ENCODE data around the gene CACNA1H.

CACNA1H gene

GRCh38 chr16:1151424-1152122 is 1.3 kb upstream of the CACNA1H start:
- no peak for TF ChIP-seq CTCF (IDR thresholded peaks at IDR 0.05; ENCODE audit: low read depth, low read length, missing control alignments)
- no peak for DNase-seq (ENCODE audit: extremely low read depth, low read depth)
- H3K4me3 ChIP-seq (replicated peaks; ENCODE audit: low read depth, low read length) = no peak overlapping the region

- no peak for TF ChIP-seq CTCF (IDR thresholded peaks at IDR 0.05; ENCODE audit: low read depth, low read length, missing control alignments)
- H3K4me3 ChIP-seq (replicated peaks; ENCODE audit: low read depth, low read length) = no peak overlapping the region; the same call in 1 of the 2 replicates
- no peak for DNase-seq (ENCODE audit: extremely low read depth, low read depth)
These were observed 725 bp upstream of the CACNA1H start for GRCh38 chr16:1152123-1152638.

GRCh38 chr16:1153480-1154160 is 714 bp downstream of the CACNA1H start:
- TF ChIP-seq CTCF (IDR thresholded peaks at IDR 0.05; ENCODE audit: low read depth, low read length, missing control alignments) = no peak
- peak overlapping the region; percentile 21 for H3K4me3 ChIP-seq (replicated peaks; ENCODE audit: low read depth, low read length)
- no peak for DNase-seq (ENCODE audit: extremely low read depth, low read depth)

GRCh38 chr16:1154291-1154886 is 1.5 kb downstream of the CACNA1H start:
- DNase-seq (ENCODE audit: extremely low read depth, low read depth) = no peak
- no peak for TF ChIP-seq CTCF (IDR thresholded peaks at IDR 0.05; ENCODE audit: low read depth, low read length, missing control alignments)
- H3K4me3 ChIP-seq (replicated peaks; ENCODE audit: low read depth, low read length) = peak overlapping the region; percentile 21

GRCh38 chr16:1154887-1155331 is 2.0 kb downstream of the CACNA1H start:
- no peak for TF ChIP-seq CTCF (IDR thresholded peaks at IDR 0.05; ENCODE audit: low read depth, low read length, missing control alignments)
- DNase-seq (ENCODE audit: extremely low read depth, low read depth) = no peak
- no peak overlapping the region for H3K4me3 ChIP-seq (replicated peaks; ENCODE audit: low read depth, low read length)

GRCh38 chr16:1155353-1156054 is 2.6 kb downstream of the CACNA1H start:
- no peak overlapping the region for H3K4me3 ChIP-seq (replicated peaks; ENCODE audit: low read depth, low read length)
- no peak for DNase-seq (ENCODE audit: extremely low read depth, low read depth)
- no peak for TF ChIP-seq CTCF (IDR thresholded peaks at IDR 0.05; ENCODE audit: low read depth, low read length, missing control alignments)

All from HFF-Myc (cell line).